GM19025 (cell line): ENCODE data around the gene CELSR1.
"Not testable (repeated sequence)": the region's sequence is repeated elsewhere in the genome, so short reads cannot be mapped to it uniquely, and the experiment has no call there.

ENCODE experiments used
- ATAC-seq: cut with Tn5 transposase; IDR thresholded peaks from one replicate; pipeline ENCODE4 v1.9.1; 2021; ENCODE audit warnings: mild to moderate bottlenecking, low read depth, moderate library complexity; ENCODE audit not compliant: unreplicated experiment

The CELSR1 gene

DNA sequence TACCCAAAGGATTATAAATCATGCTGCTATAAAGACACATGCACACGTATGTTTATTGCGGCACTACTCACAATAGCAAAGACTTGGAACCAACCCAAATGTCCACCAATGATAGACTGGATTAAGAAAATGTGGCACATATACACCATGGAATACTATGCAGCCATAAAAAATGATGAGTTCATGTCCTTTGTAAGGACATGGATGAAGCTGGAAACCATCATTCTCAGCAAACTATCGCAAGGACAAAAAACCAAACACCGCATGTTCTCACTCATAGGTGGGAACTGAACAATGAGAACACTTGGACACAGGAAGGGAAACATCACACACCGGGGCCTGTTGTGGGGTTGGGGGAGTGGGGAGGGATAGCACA lies 21.3 kb downstream of the CELSR1 start:
- not testable (repeated sequence) for ATAC-seq

DNA sequence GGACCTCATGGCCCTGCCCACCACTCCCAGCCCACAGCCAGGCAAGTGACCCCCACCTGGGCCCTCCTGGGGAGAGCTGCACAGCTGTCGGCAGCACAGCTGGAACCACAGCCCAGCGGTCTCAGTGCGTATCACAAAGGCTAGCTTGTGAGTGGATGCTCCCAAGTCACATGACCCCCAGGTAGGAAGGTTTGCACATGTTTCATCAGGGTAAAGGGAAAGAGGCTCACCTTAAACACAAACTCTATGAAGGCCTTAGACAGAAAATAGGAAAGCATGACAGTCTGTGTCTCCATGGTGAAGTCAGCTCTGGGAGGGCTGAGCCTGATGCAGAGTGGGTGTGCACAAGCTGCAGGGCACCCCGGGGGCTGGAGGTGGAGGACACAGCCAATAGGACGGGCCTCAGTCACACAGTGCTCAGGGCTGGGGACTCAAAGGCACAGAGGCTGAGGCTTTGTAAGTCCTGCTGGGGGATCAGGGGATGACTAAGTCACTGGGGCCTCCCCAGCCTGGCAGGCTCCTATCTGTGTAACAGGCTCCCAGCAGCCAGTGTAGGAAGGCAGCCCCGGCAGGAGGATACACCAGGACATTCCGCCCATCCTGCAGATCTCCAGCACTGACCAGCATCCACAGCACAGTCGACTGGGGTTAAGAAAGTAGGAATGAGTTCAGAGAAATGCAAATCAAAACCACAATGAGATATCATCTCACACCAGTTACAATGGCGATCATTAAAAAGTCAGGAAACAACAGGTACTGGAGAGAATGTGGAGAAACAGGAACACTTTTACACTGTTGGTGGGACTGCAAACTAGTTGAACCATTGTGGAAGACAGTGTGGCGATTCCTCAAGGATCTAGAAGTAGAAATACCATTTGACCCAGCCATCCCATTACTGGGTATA lies 22.0 kb downstream of the CELSR1 start:
- no peak for ATAC-seq

DNA sequence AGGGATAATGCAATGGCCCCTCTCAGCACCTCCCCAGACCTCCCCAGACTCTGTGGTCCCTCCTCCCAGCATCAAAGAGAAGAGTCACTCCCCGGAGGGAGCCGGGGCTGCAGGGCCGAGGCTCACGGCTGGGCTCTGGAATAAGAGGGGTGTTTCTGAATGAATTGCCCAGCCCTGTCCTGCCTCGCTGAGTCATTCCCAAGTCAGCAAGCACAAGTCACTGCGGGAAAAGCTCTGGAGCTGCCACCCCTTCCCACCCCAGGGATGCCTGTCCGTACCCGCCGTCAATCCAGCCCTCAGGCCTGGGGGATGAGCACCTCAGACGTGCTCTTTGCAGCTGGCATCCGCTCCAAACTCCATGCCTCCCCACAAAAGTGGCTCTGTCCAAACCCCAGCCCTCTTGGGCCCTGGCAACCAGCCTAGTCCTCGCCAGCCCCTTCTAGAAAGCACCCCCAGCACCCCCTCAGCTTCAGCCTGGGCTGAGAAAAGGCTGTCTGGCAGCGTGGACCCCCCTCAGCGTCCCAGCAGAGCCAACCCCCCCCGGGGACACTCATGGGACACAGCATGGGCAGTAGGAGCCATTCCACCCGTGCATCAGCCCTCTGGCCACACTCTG lies 22.7 kb downstream of the CELSR1 start:
- no peak for ATAC-seq

DNA sequence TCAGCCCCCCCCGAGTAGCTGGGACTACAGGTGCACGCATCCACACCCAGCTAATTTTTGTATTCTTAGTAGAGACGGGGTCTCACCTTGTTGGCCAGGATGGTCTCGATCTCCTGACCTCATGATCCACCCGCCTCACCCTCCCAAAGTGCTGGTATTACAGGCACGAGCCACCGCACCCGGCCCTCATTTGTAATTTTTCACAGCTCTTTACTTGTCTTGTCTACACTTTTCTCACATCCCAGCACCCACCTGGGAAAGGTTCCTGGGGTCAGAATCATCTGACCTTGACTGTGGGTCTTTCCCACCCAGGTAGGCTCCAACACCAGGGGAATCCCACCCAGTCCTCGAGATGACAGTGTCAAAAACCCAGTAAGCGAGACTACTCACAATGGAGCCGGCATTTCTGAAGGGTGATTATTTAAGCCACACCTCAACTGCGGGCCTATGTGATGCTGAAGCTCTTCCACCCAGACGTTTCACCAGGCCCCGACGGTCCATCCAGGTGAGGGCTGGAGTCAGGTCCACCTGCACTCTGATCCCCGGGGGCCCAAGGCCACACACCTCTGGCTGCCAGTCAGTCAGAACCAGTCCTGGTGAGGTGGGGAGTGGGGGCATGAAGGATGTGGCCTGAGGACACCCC lies 23.4 kb downstream of the CELSR1 start:
- no peak for ATAC-seq

DNA sequence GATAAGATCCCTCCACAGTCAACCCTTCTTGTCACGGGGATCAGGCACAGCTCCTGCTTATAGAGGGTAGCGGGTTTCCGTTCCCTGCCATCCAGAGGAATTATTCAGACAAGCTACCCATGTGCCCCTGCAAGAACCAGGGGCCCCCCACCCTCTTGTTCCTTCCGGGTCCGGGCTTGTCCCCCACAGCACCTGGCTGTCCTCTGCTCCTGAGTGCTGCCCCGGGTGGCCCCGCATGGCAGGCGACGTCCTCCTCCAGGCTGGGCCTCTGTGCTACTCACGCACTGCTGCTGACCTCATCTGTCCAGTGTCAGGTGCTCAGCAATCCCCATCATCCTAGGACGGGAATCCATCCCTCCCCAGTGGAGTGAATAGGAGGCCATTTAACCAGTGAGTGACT lies 24.7 kb downstream of the CELSR1 start:
- no peak for ATAC-seq

DNA sequence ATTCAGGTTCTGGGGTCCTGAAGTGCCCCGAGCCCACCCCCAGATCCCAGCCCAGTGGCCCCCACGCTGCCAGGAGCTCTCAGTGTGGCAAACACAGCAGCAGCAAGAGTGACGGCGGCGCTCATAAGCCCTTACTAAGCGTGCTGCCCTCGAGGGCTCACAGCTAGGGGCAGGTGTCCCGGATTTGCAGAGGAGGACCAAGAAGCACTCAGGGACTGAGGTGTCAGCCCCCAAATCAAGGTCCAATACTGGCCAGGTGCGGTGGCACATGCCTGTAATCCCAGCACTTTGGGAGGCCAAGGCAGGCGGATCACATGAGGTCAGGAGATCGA lies 25.4 kb downstream of the CELSR1 start:
- no peak for ATAC-seq

DNA sequence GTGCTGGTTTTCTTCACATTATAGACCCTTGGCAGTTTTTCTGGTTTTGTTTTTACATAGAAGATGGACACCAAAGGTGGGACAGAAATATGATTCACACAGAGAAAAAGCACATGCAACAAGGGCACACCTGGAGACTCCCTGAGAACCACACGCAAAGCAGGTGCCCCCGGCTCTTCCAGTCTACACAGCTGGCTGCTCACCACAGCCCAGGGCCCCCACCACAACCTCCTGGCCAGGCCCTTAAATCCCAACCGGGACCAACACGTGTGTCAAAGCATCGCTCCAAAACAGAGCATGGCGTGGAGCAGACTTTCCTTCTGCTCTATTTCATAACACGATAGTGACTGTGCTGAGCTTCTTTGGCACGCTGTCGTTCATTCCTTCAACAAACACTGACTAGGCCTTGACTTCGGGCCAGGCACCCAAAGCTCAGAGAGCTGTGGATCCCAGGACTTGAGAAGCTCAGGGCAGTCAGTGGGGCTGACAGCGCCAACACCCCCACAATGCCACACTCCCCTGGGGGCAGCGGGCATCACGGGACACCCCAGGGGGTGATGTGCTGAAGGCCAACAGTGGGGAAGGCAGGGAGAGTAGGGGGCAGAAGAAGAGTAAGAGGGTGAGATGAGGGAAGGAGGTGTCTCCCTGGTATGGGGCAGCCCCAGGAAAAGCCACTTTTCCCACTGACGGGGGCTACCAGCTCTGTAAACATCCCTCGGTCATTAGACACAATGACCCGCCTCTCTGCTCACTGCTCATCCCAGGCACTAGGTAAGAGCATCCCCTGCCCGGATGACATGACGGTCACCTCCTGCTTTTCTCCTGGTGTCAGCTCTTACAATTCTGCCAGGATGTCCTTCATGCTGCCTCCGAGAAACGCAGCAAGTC lies 26.0 kb downstream of the CELSR1 start:
- no peak for ATAC-seq

DNA sequence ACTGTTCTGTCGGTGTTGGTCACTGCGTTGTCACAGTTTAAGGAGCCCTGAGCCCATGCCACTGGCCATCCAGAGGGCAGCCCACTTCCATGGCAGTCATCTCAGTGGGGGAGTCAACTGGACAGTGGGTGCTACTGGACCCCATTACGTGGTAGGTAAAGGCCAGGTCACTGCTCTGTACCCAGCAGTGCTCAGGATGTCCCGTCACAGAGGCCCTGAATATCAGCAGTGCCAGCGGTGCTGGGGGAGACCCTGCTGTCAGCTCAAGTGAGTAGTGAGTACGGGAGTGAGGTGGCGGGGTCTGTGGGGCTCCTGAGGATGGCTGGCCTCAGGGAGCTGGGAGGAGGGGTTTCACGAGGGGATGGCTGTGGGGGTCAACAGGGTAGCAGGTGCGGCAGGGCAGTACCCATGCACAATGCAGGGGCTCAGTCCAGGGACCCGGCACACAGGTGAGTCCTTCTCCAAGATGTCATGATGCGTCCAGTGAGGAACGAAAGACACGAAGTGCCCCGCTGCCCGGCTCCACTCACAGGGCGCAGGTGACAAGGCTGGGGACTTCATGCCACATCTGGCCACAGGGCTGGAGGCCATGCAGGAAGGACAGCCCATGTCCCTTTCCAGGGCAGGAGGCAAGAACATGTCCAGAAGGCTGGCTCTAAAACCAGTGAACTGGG lies 27.9 kb downstream of the CELSR1 start:
- ATAC-seq = no peak

DNA sequence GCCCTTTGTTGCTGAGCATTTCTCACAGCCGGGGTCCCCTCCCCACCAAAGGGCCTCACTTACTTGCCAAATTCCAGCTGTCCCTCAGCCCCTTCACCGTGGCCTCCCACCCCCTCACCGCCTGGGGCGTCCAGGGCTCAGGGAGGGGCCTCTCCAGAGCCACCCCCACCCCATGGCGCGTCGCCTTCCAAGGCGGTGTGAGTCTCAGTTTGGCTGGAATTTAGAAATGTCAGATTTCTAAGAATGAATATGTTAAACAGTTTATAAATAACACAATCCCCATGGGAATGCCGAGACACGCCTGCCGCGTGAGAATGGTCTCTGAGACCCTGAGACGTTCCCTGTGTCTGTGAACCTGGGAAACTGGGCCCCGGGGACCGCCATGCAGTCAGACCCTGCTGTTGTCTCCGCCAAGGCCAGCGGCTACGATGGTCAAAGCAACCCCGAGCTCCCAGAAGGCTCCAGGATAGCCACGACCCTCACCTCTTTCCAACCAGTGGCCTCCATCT lies 28.9 kb downstream of the CELSR1 start:
- ATAC-seq = no peak

DNA sequence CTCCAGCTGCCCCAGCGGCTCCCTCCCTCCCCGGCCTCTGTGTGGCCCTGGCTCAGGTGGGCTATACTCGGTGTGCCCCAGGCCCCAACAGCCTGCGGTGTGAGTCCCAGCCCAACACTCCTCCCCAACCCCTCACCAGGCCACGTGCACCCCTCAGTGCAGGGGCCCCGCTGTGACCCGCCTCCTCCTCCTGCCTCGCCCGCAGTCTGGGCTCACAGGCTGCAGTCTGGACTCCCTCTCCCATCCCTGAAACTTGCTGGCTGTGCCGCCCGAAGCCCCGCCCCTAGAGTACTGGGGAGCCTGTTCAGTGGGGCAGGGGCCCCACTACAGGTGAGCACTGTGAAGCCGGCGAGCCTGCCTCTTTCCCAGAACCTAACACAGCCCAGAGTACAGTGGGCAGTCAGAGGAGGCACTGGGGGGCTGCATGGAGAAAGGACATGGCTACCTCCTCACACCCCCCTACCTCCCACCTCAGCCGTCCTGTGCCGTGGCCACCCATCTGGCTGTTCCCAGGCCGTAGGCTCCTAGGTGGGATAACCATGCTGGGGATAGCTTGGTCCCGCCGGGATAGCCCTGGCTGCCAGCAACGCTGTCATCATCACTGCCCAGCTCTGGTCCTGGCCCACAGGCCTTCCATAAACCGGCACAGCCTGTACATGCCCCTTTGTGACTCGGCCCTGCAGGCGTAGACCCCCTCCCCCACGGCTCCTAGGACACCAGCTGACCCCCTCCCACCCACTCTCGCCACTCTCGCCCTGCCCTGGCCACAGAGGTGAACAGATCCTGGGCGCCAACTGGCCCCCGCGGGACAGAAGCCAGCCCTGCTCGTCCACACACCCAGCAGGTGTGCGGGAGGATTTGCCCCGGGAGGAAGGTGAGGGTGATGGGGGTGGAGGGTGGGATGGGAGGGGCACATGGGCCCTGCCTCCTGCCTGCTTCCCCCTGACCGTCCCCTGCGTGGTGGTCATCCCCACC lies 29.7 kb downstream of the CELSR1 start:
- no peak for ATAC-seq

DNA sequence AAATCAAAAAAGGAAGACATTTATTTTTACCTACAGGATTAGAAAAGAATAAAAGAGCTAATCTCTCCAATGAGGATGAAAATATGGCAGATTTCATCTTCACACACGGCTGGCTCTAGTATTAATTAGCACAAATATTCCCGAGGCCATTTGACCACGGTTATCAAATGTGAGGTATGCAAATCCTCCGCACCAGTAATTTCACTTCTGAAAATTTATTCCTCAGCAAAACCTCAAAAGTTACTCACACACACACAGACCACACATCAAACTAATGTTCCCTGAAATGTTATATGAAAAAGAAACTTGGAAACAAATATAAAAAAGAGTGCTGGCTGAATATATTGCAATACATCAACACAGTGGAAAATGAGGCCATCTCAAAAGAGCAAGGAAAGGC lies 32.8 kb downstream of the CELSR1 start:
- ATAC-seq = no peak

DNA sequence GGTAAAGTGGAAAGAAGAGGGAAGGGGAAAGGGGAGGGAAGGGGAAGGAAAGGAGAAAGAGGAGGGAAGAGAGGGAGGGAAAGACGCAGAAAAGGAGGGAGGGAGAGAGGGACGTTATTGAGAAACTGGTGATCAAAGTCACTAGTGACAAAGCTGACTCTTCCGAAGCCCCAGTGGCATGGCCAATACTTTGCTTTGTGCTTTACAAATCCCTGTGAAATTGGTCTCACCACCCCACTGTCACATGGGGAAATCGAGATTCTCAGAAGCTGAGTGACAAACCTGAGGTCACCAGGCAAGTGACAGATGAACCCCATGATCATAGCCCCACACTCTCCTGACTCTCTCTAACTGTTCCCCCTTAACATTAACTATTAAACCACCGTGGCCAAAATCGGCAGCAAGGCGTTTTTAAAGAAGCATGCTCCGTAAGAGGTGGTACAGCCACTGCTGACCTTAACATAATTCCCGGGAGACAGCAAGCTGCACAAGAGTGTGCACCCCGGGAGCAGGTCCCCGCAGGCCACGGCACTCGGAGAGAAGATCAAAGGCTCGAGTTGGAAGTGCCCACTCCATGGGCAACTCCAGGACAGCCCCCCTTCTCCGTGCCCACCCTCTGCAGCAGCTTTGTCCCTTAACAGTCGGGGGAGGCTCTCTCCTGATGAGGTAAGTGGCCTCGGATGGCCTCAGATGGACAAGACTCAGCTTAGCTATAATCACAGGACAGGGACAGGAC lies 34.8 kb downstream of the CELSR1 start:
- ATAC-seq = no peak

DNA sequence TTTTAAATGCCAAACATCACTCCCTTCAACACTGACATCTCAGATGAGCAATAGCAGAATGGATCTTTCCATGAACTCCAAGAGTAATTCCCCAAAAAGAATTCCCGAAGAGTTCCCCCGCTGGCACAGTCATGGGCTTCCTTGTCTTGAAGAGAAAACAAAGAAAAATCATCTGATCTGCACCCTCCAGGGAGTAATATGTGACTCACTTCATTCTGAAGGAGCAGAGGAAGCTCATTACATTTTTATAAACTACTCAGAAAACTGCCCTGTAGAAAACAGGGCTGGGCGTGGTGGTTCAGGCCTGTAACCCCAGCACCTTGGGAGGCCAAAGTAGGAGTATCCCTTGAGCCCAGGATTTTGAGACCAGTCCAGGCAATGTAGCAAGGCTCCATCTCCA lies 35.7 kb downstream of the CELSR1 start:
- ATAC-seq = no peak

DNA sequence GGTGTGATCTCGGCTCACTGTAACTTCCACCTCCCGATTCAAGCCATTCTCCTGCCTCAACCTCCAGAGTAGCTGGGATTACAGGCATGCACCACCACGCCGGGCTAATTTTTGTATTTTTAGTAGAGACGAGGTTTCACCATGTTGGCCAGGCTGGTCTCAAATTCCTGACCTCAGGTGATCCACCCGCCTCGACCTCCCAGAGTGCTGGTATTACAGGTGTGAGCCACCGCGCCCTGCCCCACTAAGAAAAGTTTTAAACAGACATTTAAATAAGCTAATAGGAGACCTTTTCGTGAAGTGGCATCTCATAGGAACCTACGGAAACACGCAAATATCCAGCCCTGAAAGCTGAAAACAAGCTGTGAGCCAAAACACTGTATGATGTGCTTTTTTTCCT lies 36.2 kb downstream of the CELSR1 start:
- ATAC-seq = not testable (repeated sequence)

DNA sequence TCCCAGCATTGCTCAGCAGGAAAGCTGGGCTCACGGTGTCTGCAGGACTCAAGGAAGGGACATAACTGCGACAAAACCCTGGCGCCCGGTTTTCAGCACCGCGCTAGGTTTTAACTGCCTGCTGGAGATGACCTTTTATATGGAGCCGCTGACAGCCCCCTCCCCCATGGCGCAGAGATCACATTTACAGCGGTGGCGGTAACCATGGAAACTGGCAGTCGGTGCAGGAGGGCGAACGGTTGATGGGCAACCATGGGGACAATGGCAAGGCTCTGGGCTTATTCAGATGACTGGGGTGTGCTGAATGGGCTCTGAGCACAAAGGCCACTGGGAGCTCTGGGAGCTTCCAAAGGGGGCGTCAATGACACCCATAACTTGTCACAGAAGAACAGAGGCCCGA lies 37.2 kb downstream of the CELSR1 start:
- ATAC-seq = no peak

DNA sequence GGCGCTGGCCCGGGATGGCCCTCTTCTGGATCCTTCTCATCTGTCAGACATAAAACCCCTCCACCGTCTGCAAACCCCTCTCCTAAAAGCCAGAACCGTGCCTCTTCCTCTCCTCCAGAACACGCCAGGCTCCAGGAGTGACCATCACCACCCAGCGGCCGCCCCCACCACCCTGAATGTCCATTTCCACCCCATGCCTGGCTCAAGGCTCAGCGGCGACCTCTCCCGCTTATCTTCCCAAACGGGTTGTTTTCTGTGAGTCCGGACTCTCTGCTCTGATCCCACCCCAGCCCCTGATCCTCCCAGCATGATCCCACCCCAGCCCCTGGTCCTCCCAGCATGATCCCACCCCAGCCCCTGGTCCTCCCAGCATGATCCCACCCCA lies 37.6 kb downstream of the CELSR1 start:
- ATAC-seq = no peak

DNA sequence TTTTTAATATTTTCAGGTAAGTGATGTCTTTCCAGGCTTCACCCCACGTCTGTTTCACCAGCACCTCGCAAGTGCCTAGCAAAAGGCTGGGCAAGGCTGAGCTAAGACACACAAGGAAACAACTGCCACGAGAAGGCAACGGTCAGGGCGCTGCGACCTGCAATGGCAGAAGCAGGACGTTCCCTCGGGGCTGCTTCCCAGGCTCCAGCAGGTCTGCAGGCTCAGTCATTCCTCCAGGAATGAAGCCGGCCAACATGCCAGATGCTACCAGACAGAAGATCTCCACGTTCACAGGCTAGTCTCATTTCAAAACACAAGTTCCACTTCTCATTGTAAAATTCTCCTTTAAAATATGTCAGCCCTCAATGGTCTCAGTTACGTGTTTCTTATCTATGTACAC lies 45.5 kb downstream of the CELSR1 start:
- no peak for ATAC-seq

DNA sequence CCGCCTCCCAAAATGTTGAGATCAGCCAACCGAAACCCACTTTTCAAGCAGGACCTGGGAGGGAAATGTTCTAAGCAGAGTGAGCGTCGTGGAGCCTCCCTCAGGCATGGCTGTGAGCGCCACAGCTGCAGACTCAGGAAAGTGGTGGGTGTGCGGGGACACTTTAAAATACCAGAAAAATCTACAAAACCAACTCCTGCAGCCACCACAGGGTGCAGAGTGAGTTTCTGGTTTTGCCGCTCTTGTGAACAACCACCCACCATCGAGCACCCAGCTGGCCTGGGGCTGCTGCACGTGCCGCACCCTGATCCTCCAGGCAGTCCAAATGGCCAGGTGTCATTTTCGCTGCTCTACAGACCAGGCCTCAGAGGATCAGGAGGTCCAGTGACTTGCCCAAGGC lies 46.9 kb downstream of the CELSR1 start:
- ATAC-seq = no peak
